PC-9 (cell line): Measurements from ENCODE around the gene MSH6. TPM values are rescaled to one million over a fixed set of nuclear protein-coding genes. Genes with fewer than 3 reads are reported as not detected.

Experiments used
- BruUV-seq: library from RNA; stranded (reverse); fragments of 400-500 nt; replicated peaks from 2 replicates; lab custom pipeline; 2021; lab: Mats Ljungman, UMichigan
- CTCF ChIA-PET: fragments of 300-600 bp; sonication (Branson Sonifier 250); formaldehyde crosslinking; loops from one replicate; lab custom pipeline; 2022; ENCODE audit warnings: antibody characterized with exemption; lab: Charles Lee
- POLR2A ChIA-PET: fragments of 300-600 bp; sonication (Branson Sonifier 250); formaldehyde crosslinking; loops from one replicate; lab custom pipeline; 2022; ENCODE audit warnings: antibody characterized with exemption; ENCODE audit not compliant: unreplicated experiment; lab: Charles Lee
- DNase-seq, 2 experiments: peaks; one replicate each; pipeline versions ENCODE4 v3.0.0 to v3.0.0-alpha.2; 2015 to 2022; ENCODE audit warnings: mixed read lengths in 1 of 2
- H2AFZ ChIP-seq: fragments of 200-600 bp; sonication (generic); 2 replicates; pipeline ENCODE4 v1.8.1; 2017; ENCODE audit warnings: antibody characterized with exemption
- H3F3A ChIP-seq: fragments of 200-600 bp; sonication (generic); 2 replicates; pipeline ENCODE4 v1.8.1; 2017; ENCODE audit warnings: antibody characterized with exemption, mild to moderate bottlenecking, low read depth; ENCODE audit not compliant: insufficient read depth
- H3K27ac ChIP-seq: fragments of 200-600 bp; sonication (generic); 2 replicates; pipeline ENCODE4 v1.6.1; 2016; ENCODE audit warnings: mixed run types
- H3K27me3 ChIP-seq: fragments of 200-600 bp; sonication (generic); 2 replicates; pipeline ENCODE4 v1.6.1; 2016; ENCODE audit warnings: low read depth, mixed run types; ENCODE audit not compliant: insufficient read depth
- H3K36me3 ChIP-seq: fragments of 200-600 bp; sonication (generic); 2 replicates; pipeline ENCODE4 v1.6.1; 2016; ENCODE audit warnings: low read depth, mixed run types
- H3K4me1 ChIP-seq: fragments of 200-600 bp; sonication (generic); replicated peaks from 2 replicates; pipeline ENCODE4 v1.6.1; 2016; ENCODE audit warnings: mixed run types; ENCODE audit not compliant: insufficient read depth
- H3K4me2 ChIP-seq: fragments of 200-600 bp; sonication (generic); 2 replicates; pipeline ENCODE4 v1.6.1; 2017; ENCODE audit warnings: mixed run types
- H3K4me3 ChIP-seq: fragments of 200-600 bp; sonication (generic); 2 replicates; pipeline ENCODE4 v1.6.1; 2016; ENCODE audit warnings: mixed run types
- H3K79me2 ChIP-seq: fragments of 200-600 bp; sonication (generic); 2 replicates; pipeline ENCODE4 v1.6.1; 2017; ENCODE audit warnings: low read depth, mixed run types
- H3K9me2 ChIP-seq: fragments of 200-600 bp; sonication (generic); 2 replicates; pipeline ENCODE4 v1.8.1; 2017; ENCODE audit warnings: mild to moderate bottlenecking; ENCODE audit not compliant: insufficient read depth
- H3K9me3 ChIP-seq: fragments of 200-600 bp; sonication (generic); 2 replicates; pipeline ENCODE4 v1.8.1; 2016; ENCODE audit warnings: low read depth; ENCODE audit not compliant: insufficient read depth
- H4K20me1 ChIP-seq: fragments of 200-600 bp; sonication (generic); 2 replicates; pipeline ENCODE4 v1.8.1; 2017; ENCODE audit not compliant: insufficient read depth
- EZH2 ChIP-seq: fragments of 200-600 bp; sonication (generic); IDR thresholded peaks from 2 replicates; pipeline ENCODE4 v1.8.0; 2017; ENCODE audit warnings: antibody characterized with exemption, low read depth
- intact Hi-C: fragments of 100-400 bp; cut with micrococcal nuclease; formaldehyde crosslinking; loops from one replicate; pipeline ENCODE4 v1.10.0; 2022; ENCODE audit not compliant: unreplicated experiment
- total RNA-seq: library from RNA; stranded (reverse); gene quantifications from 2 replicates; pipeline ENCODE4 v1.2.3, GENCODE V29; 2021
- TF ChIP-seq, protein P1 (sequence below): fragments of 200-600 bp; sonication (generic); conservative IDR thresholded peaks from 2 replicates; pipeline ENCODE4 v1.6.1; 2017; ENCODE audit warnings: mixed run types, antibody characterized with exemption, mild to moderate bottlenecking, moderate library complexity

The MSH6 gene
- total RNA-seq, 1 experiment from 2014 or later: 123 TPM

DNA sequence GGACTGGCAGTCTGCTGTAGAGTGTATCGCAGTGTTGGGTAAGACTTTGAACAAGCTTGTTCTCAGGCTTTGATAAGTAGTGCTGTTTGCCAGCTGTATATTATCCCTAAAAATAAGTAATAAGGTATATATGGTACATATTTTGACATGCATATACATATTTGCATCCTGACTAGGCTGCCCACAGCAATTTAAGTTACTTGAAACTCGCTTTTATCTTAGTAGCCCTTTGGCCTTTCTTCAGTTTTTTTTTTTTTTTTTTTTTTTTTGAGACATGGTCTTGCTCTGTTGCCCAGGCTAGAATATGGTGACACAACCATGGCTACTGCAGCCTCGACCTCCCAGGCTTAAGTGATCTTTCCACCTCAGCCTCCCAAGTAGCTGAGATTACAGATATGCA, 18.2 kb downstream of the MSH6 start:
- H3K27ac ChIP-seq: no peak overlapping the region
- ChIA-PET POLR2A (no interaction called here), CTCF (no interaction called here)
- H4K20me1 ChIP-seq: peaks cover 5% of the 10 kb centered on the region; the same call in 1 of the 2 replicates
- no peak overlapping the region for H3K4me3 ChIP-seq
- H3K4me1 ChIP-seq: no peaks in the 10 kb centered on the region
- peaks cover 52% of the 10 kb centered on the region for H3K79me2 ChIP-seq
- no TSS peak for BruUV-seq
- peaks cover 92% of the 10 kb centered on the region for H3K36me3 ChIP-seq
- 0 out of 2 replicates have a peak, but pooled peaks cover 12% of the 10 kb centered on the region for H3K9me3 ChIP-seq
- intact Hi-C loops: no loop called here
- no peaks in the 10 kb centered on the region for H3K9me2 ChIP-seq
- H3K27me3 ChIP-seq: no peaks in the 10 kb centered on the region
- H3K4me2 ChIP-seq: no peak overlapping the region
- H2AFZ ChIP-seq: no peak overlapping the region
- DNase-seq: no peak
- H3F3A ChIP-seq: peaks cover 46% of the 10 kb centered on the region
- TF ChIP-seq, protein P1, sequence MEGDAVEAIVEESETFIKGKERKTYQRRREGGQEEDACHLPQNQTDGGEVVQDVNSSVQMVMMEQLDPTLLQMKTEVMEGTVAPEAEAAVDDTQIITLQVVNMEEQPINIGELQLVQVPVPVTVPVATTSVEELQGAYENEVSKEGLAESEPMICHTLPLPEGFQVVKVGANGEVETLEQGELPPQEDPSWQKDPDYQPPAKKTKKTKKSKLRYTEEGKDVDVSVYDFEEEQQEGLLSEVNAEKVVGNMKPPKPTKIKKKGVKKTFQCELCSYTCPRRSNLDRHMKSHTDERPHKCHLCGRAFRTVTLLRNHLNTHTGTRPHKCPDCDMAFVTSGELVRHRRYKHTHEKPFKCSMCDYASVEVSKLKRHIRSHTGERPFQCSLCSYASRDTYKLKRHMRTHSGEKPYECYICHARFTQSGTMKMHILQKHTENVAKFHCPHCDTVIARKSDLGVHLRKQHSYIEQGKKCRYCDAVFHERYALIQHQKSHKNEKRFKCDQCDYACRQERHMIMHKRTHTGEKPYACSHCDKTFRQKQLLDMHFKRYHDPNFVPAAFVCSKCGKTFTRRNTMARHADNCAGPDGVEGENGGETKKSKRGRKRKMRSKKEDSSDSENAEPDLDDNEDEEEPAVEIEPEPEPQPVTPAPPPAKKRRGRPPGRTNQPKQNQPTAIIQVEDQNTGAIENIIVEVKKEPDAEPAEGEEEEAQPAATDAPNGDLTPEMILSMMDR: no peak
- no peak for TF ChIP-seq EZH2

DNA sequence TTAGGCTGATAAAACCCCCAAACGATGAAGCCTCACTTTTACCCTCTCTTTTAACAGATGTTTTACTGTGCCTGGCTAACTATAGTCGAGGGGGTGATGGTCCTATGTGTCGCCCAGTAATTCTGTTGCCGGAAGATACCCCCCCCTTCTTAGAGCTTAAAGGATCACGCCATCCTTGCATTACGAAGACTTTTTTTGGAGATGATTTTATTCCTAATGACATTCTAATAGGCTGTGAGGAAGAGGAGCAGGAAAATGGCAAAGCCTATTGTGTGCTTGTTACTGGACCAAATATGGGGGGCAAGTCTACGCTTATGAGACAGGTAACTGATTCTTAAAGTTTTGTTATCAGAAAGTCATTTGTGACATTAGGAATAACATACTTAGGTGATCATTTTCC, 20.4 kb downstream of the MSH6 start:
- ChIA-PET CTCF (no interaction called here), POLR2A (no interaction called here)
- Histone ChIP-seq H3K9me2 (no peaks in the 10 kb centered on the region), H3K79me2 (peaks cover 39% of the 10 kb centered on the region), H2AFZ (no peak overlapping the region), H3K9me3 (0 out of 2 replicates have a peak, but pooled peaks cover 12% of the 10 kb centered on the region), H4K20me1 (peaks cover 8% of the 10 kb centered on the region; the same call in 1 of the 2 replicates), H3K27me3 (no peaks in the 10 kb centered on the region), H3K4me1 (no peaks in the 10 kb centered on the region), H3K4me2 (no peak overlapping the region), H3K27ac (no peak overlapping the region), H3K36me3 (peaks cover 92% of the 10 kb centered on the region), H3F3A (peaks cover 53% of the 10 kb centered on the region), H3K4me3 (no peak overlapping the region)
- no TSS peak for BruUV-seq
- intact Hi-C loops: no loop called here
- TF ChIP-seq, protein P1: no peak
- TF ChIP-seq EZH2: no peak
- peak in 1 of 2 experiments; percentile 20 for DNase-seq

DNA sequence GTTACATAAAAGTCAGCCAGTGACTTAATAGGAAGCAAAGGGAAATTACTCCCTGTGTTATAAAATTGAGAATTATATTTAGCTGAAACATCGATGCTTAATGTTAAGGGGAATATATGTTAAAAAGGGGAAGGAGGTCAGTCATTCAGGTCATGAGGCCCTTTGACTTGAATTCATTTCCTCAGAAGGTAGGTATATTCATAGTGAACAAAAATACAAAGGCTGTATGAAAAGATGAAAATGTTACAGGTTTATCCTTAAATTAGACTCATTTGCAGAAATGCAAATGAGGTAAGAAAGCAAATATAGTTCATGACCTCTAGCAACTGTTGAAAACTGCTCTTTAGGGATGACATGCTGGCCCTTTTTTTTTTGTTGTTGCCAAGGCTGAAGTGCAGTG, 20.8 kb downstream of the MSH6 start:
- peaks cover 95% of the 10 kb centered on the region for H3K36me3 ChIP-seq
- peaks cover 39% of the 10 kb centered on the region for H3K79me2 ChIP-seq
- H3K27ac ChIP-seq: no peak overlapping the region
- no peaks in the 10 kb centered on the region for H3K9me2 ChIP-seq
- intact Hi-C loops: no loop called here
- no peak for DNase-seq
- ChIA-PET CTCF (no interaction called here), POLR2A (no interaction called here)
- H3K27me3 ChIP-seq: no peaks in the 10 kb centered on the region
- H3K4me1 ChIP-seq: no peaks in the 10 kb centered on the region
- H3K4me2 ChIP-seq: no peak overlapping the region
- no peak overlapping the region for H2AFZ ChIP-seq
- no TSS peak for BruUV-seq
- no peak overlapping the region for H3K4me3 ChIP-seq
- peaks cover 51% of the 10 kb centered on the region for H3F3A ChIP-seq
- peaks cover 8% of the 10 kb centered on the region; the same call in 1 of the 2 replicates for H4K20me1 ChIP-seq
- TF ChIP-seq, protein P1: no peak
- no peak for TF ChIP-seq EZH2
- H3K9me3 ChIP-seq: 0 out of 2 replicates have a peak, but pooled peaks cover 12% of the 10 kb centered on the region
